Cardiac fibroblast (primary cell): ENCODE data around the gene CRY1.

ENCODE experiments used
- DNase-seq, 2 donors: peaks; one replicate each; pipeline versions ENCODE4 v3.0.0 to v3.0.0-alpha.2; 2010; ENCODE audit warnings: low read depth in 2 of 2
- H3K4me3 ChIP-seq, 2 donors: replicated peaks in 1 of 2; 1 replicate in 1 of 2; 2 replicates in 1 of 2; pipeline ENCODE4 v1.5.1; 2011; ENCODE audit warnings: low read depth in 2 of 2, low read length in 2 of 2, mild to moderate bottlenecking in 2 of 2, moderate library complexity in 1 of 2
- TF ChIP-seq, protein P1 (sequence below): IDR thresholded peaks from one replicate; pipeline ENCODE4 v1.5.1; 2011; ENCODE audit warnings: low read depth, mild to moderate bottlenecking, low read length, inconsistent platforms

CRY1 gene

DNA sequence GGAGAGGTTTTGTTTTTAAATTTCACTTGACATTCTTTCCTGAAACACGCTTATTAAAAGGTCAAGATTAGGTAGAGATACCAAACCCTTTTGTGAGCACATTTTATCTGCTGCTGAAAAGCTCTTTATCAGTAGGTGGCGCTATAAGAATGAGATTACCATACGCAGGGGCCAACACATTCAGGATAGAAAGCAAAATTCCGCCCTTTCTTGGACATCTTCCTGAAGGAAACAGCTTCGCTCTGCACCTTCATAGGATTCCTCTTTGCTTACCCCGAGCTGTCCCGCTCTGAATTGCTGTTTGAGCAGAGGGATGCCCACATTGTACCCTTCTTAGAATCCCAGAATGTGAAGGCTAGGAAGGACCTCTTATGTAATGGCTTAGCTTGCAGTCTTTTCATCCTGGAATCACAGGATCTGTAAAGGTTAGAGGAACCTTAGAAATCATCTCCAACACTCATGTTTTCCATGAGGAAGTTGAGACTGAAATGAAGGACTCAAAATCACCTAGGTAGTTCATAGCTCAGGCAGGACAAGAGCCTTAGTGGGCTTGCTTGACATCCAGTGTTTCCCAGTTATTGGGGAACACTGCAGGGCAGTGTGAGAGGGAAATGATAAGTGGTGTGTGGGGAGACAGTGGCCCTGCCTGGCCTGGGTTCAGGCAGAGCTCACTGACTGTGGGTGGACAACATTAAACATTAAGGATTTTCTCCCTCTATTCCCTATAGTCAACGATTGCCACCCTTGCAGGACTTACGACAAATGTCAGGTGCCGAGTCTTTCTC is 38.7 kb upstream of the CRY1 start:
- TF ChIP-seq, protein P1, sequence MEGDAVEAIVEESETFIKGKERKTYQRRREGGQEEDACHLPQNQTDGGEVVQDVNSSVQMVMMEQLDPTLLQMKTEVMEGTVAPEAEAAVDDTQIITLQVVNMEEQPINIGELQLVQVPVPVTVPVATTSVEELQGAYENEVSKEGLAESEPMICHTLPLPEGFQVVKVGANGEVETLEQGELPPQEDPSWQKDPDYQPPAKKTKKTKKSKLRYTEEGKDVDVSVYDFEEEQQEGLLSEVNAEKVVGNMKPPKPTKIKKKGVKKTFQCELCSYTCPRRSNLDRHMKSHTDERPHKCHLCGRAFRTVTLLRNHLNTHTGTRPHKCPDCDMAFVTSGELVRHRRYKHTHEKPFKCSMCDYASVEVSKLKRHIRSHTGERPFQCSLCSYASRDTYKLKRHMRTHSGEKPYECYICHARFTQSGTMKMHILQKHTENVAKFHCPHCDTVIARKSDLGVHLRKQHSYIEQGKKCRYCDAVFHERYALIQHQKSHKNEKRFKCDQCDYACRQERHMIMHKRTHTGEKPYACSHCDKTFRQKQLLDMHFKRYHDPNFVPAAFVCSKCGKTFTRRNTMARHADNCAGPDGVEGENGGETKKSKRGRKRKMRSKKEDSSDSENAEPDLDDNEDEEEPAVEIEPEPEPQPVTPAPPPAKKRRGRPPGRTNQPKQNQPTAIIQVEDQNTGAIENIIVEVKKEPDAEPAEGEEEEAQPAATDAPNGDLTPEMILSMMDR: peak; percentile 73
- no peak overlapping the region for H3K4me3 ChIP-seq
- DNase-seq: peak; percentile 73

DNA sequence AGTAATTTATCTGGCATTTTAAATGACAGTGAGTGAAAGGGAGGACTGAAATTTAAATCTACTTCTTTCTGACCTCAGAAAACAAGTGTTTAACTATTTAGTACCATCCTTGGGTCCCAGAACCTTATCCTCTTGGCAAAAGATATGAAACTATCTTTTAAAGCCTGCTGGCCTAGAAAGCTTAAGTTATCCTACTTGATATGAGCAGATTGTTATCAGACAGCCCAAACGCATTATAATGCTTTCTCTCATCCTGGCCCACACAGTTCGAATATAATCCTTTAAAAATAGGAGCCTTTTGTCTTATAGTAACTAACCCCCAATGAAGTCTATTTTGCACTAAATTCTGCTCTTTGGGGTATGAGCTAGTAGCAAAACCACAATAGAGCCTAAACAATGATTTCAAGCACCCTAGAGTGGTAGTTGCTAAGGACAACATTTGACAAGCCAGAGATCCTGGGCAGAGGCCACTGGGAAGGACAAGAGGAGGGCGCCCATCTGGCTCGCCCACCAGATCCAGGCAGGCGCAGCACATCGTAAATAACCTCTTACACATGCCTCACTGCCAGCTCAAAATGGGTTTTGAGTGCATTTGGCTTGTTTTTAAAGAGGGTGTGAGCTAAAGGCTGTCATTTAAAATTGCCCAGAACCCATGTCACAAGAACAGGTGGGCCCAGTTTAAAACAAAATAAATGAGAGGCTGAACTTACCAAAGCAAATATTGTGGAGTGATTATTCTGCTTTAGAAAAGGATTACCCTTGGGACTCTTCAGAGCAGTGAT is 37.7 kb upstream of the CRY1 start:
- DNase-seq: no peak
- TF ChIP-seq, protein P1: no peak
- H3K4me3 ChIP-seq: no peak overlapping the region

DNA sequence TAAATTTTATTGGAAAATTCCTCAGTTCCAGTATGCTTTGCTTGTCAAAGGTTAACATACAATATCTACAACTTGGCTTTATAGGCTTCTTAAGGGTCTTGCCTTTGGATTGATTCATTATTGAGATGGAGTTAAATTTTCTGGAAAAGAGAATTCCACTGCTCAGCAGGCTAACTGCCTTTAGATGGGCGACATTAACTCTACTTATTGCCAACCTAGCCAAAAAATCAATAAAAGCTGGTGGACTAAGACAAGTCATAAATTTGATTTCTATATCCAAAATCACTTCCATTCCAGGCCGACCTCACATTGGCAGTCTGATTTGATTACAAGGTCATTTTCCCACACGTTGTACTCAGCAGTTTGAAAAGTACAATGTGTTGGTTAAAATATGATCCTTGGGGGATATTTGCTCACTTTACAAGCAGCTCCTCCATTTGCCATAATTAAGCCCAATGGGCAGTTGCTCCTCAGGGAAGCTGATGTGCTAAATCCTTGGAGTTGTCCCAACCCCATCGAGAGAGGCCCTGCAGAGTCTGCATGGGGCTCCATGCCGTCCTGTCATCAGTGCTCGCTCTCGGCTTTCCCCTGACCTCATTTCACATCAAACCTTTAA is 36.1 kb upstream of the CRY1 start:
- TF ChIP-seq, protein P1: no peak
- no peak overlapping the region for H3K4me3 ChIP-seq
- no peak for DNase-seq

DNA sequence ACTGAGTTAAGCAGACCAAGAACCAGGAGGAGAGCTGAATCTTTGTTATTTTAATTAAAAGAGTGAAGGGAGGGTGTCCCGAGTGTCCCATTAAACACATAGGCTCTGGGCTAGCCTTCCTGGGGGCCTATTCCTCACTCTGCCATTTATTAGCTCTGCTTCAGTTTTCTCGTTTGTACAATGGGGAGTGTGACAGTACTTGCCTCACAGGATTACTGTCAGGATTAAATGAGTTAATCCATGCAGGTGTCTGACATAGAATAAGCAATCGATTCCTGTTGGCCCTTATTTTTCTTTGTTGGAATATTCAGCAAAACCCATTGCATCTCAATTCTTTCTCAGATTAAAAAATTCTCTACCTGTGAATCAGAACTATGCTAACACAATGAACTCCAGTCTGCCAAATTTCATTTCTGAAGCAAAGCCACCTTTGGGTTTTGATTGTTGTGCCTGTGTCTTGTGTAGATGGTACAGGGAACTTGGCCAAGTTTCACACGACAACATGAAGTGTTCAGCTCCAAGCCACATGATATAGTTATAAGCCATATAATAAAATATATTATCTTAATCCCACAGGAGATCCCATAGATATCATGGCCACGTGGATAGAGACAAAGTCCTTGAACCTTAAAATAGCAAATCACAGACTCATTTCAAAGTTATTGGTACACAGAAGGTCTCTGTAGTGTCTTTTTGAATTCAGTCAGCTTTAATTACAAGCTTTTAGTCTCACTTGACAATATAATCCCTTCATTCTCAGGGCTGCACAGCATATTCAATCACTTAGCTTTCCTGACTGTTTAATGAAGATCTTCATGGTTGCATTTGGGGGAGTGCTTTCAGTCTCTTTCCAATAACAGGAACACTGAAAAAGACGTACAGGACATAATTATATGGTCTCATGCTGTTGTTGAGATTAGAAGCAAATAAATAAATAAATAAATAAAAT is 34.4 kb upstream of the CRY1 start:
- no peak overlapping the region for H3K4me3 ChIP-seq
- TF ChIP-seq, protein P1: no peak
- no peak for DNase-seq

DNA sequence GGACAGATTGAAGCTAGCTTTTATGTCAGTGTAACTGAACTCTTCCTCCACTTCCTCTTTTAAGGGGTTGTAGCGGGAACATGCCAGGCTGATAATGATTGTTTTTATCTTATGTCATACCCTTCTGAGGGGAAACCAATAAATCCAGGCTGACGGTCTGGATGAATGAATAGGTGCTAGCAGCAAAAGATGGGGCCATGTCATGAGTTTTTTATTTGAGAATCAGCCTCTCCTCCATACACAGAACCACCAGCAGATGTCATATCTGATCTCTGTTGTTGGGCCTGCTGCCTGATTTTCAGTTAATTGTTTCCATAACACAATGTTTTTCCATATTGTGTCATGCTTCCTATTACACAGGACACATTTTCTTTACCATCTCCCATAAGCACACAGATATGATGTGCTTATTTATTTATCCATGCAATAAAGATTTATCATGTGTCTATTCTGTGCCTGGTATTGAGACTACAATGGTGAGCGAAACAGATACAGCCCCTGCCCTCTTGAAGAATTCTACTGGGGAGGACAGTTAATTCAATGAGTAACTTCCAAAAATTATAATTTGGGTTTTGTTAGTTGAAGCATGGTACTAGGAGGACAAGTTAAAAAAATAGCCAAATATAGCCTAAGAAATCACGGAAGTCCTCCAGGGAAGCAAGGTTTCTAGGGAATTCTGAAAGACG is 33.6 kb upstream of the CRY1 start:
- TF ChIP-seq, protein P1: peak; percentile 29
- H3K4me3 ChIP-seq: no peak overlapping the region
- peak; percentile 14 to 32 for DNase-seq
